K562 (cell line): ENCODE data around the gene PPCDC. TPM values are rescaled to one million over a fixed set of nuclear protein-coding genes. Genes with fewer than 3 reads are reported as not detected.

Source experiments
- ATAC-seq: fragments of 200-7000 bp; cut with Tn5 transposase; 3 replicates; pipeline ENCODE4 v1.9.1; 2020; ENCODE audit warnings: moderate library complexity
- BruUV-seq: library from RNA; stranded (reverse); fragments of 400-500 nt; replicated peaks from 2 replicates; lab custom pipeline; 2021; lab: Mats Ljungman, UMichigan
- CTCF ChIA-PET: fragments of 300-600 bp; formaldehyde crosslinking; extraction: SDS; loops from one replicate; lab custom pipeline; 2021; ENCODE audit warnings: low intra/inter-chr PET ratio; lab: Yijun Ruan, JAX
- POLR2A ChIA-PET: fragments of 300-600, 350-650 bp; sonication (Branson Sonifier 250); formaldehyde crosslinking; extraction: SDS; loops from one replicate; lab custom pipeline; 2021; ENCODE audit warnings: antibody characterized with exemption, inconsistent platforms; lab: Yijun Ruan, JAX
- DNase-seq, 4 experiments: peaks; one replicate each; pipeline versions ENCODE4 v3.0.0 to v3.0.0-alpha.2; 2011 to 2018; ENCODE audit warnings: low spot score in 3 of 4, mixed read lengths in 3 of 4; ENCODE audit errors: extremely low read depth in 1 of 4
- FAIRE-seq: peaks from 2 replicates; lab custom pipeline; 2011; peaks lifted over from hg19 to GRCh38; lab: Jason Lieb, UNC
- H2AFZ ChIP-seq: 2 replicates; pipeline ENCODE4 v1.6.0; 2011; ENCODE audit warnings: low read depth, low read length, control low read depth, inconsistent platforms
- H3K27ac ChIP-seq: fragments of 200-600 bp; 3 replicates; pipeline ENCODE4 v1.8.0; 2011; ENCODE audit warnings: low read depth, mild to moderate bottlenecking, control low read depth, inconsistent platforms, low read length, moderate library complexity, mixed read lengths; ENCODE audit errors: extremely low read depth
- H3K27me3 ChIP-seq, 2 experiments: fragments of 300-600 bp in 1 of 2; 2 replicates in 1 of 2; 3 replicates in 1 of 2; pipeline versions ENCODE4 v1.6.0 to v1.8.0; 2011; ENCODE audit warnings: inconsistent platforms in 2 of 2, low read length in 2 of 2, mild to moderate bottlenecking in 1 of 2, mixed read lengths in 1 of 2, moderate library complexity in 1 of 2; ENCODE audit not compliant: control insufficient read depth in 2 of 2, insufficient read depth in 2 of 2
- H3K36me3 ChIP-seq: fragments of 300-600 bp; 3 replicates; pipeline ENCODE4 v1.8.0; 2011; ENCODE audit warnings: mild to moderate bottlenecking, low read length, inconsistent platforms; ENCODE audit not compliant: control insufficient read depth, insufficient read depth
- H3K4me1 ChIP-seq, 2 experiments: fragments of 200-600 bp in 1 of 2; replicated peaks in 1 of 2; 2 replicates in 1 of 2; 3 replicates in 1 of 2; pipeline versions ENCODE4 v1.5.1 to v1.8.0; 2011; ENCODE audit warnings: inconsistent platforms in 2 of 2, low read length in 2 of 2, mild to moderate bottlenecking in 1 of 2, mixed read lengths in 1 of 2, moderate library complexity in 1 of 2; ENCODE audit not compliant: control insufficient read depth in 2 of 2, insufficient read depth in 2 of 2
- H3K4me2 ChIP-seq: 2 replicates; pipeline ENCODE4 v1.6.1; 2011; ENCODE audit warnings: low read length, control low read depth, inconsistent platforms, mixed read lengths; ENCODE audit not compliant: insufficient read depth
- H3K4me3 ChIP-seq: fragments of 200-600 bp; sonication (generic), shearing (Covaris generic); 2 replicates; pipeline ENCODE4 v1.5.1; 2016; ENCODE audit warnings: control low read depth, inconsistent platforms
- H3K79me2 ChIP-seq: fragments of 200-600 bp; 3 replicates; pipeline ENCODE4 v1.8.0; 2011; ENCODE audit warnings: low read length, inconsistent platforms; ENCODE audit not compliant: control insufficient read depth, insufficient read depth
- H3K9ac ChIP-seq, 2 experiments: 2 replicates each; pipeline versions ENCODE4 v1.6.0 to v1.6.1; 2011; ENCODE audit warnings: low read depth in 2 of 2, low read length in 2 of 2, control low read depth in 1 of 2, inconsistent platforms in 1 of 2, mild to moderate bottlenecking in 1 of 2, mixed read lengths in 1 of 2; ENCODE audit not compliant: insufficient read depth in 1 of 2
- H3K9me1 ChIP-seq: one replicate; pipeline ENCODE4 v1.6.0; 2011; ENCODE audit warnings: inconsistent platforms, mild to moderate bottlenecking, low read length, moderate library complexity; ENCODE audit not compliant: control insufficient read depth, insufficient read depth
- H3K9me3 ChIP-seq: replicated peaks from 2 replicates; pipeline ENCODE4 v1.5.1; 2011; ENCODE audit warnings: low read depth, low read length, inconsistent platforms; ENCODE audit not compliant: control insufficient read depth, insufficient read depth
- H4K20me1 ChIP-seq: replicated peaks from 2 replicates; pipeline ENCODE4 v1.6.1; 2011; ENCODE audit warnings: low read length, inconsistent platforms, mixed read lengths; ENCODE audit not compliant: control insufficient read depth, insufficient read depth
- CEBPZ ChIP-seq: fragments of 150-350 bp; IDR thresholded peaks from 2 replicates; pipeline ENCODE4 v1.6.1; 2014; ENCODE audit warnings: low read depth, mild to moderate bottlenecking, low read length, borderline replicate concordance
- CHD2 ChIP-seq: IDR thresholded peaks from 2 replicates; pipeline ENCODE4 v1.6.1; 2011; ENCODE audit warnings: low read depth, low read length
- FOXA3 ChIP-seq, 2 experiments: fragments of 450-650 bp in 1 of 2; sonication (generic) in 1 of 2; formaldehyde crosslinking; IDR thresholded peaks in 1 of 2; conservative IDR thresholded peaks in 1 of 2; 2 replicates each; pipeline versions ENCODE4 v1.4.0 to v1.8.0; 2020 to 2022; ENCODE audit warnings: mild to moderate bottlenecking in 2 of 2, missing genetic modification reagents in 1 of 2
- GTF3C2 ChIP-seq: IDR thresholded peaks from 3 replicates; pipeline ENCODE4 v1.6.1; 2011; ENCODE audit warnings: borderline replicate concordance, mild to moderate bottlenecking, moderate library complexity; ENCODE audit not compliant: insufficient read length; ENCODE audit errors: extremely low read depth
- RAD21 ChIP-seq, 2 experiments: fragments of 250-450 bp in 1 of 2; fragments of 450-650 bp in 1 of 2; sonication (Bioruptor Pico) in 1 of 2; formaldehyde crosslinking in 1 of 2; IDR thresholded peaks in 1 of 2; conservative IDR thresholded peaks in 1 of 2; 2 replicates each; pipeline versions ENCODE4 v1.4.0 to v1.8.0; 2020 to 2022; ENCODE audit warnings: mild to moderate bottlenecking in 2 of 2, moderate library complexity in 1 of 2
- SIRT6 ChIP-seq: IDR thresholded peaks from one replicate; pipeline ENCODE4 v1.6.1; 2012; ENCODE audit warnings: low read depth, mild to moderate bottlenecking, control low read depth, inconsistent platforms, low read length, moderate library complexity
- SLC30A9 ChIP-seq: fragments of 250-450 bp; sonication (Bioruptor Pico); IDR thresholded peaks from 2 replicates; pipeline ENCODE4 v1.8.0; 2022; ENCODE audit warnings: mild to moderate bottlenecking, moderate library complexity
- SMC3 ChIP-seq: conservative IDR thresholded peaks from 2 replicates; pipeline ENCODE4 v1.6.1; 2011; ENCODE audit warnings: low read depth, low read length, improper control_type of control experiment; ENCODE audit not compliant: insufficient read depth
- ZMIZ1 ChIP-seq, 2 experiments: fragments of 150-350 bp in 1 of 2; IDR thresholded peaks; 2 replicates each; pipeline ENCODE4 v1.6.1; 2012 to 2016; ENCODE audit warnings: low read depth in 2 of 2, low read length in 2 of 2, mild to moderate bottlenecking in 1 of 2, moderate library complexity in 1 of 2
- WGBS: fragments of 100-300 bp; shearing (Covaris generic); methylation state at CpG from one replicate; pipeline ENCODE4 v1.1.6; 2016; ENCODE audit warnings: low coverage, mixed read lengths; ENCODE audit not compliant: insufficient coverage; ENCODE audit errors: missing lambda C conversion rate; 5-methylcytosine and 5-hydroxymethylcytosine counted together
- in situ Hi-C: fragments of 300-500 bp; cut with MboI; formaldehyde crosslinking; loops from 4 replicates; pipeline ENCODE4 v1.15.0; 2018; ENCODE audit warnings: inconsistent platforms, mixed read lengths
- intact Hi-C: fragments of 100-400 bp; cut with micrococcal nuclease; formaldehyde crosslinking; loops from 2 replicates; pipeline ENCODE4 v1.14.2; 2022
- polyA plus RNA-seq, 8 experiments: library from polyadenylated mRNA; depleted of rRNA in 4 of 8; stranded (reverse) in 5 of 8; unstranded in 3 of 8; fragments of >200 nt; fragmentation: Nextera tagmentation in 2 of 8; fragmentation: Illumina TruSeq in 1 of 8; extraction: Ambion mirVana in 2 of 8; extraction: Trizol in 1 of 8; gene quantifications; 2 replicates each; pipeline versions ENCODE4 v1.2.1 to v1.2.3, GENCODE V29; 2011 to 2014; ENCODE audit warnings: inconsistent platforms in 1 of 8, missing spikeins in 1 of 8
- total RNA-seq, 7 experiments: library from RNA; depleted of rRNA in 6 of 7; stranded (reverse); fragments of >200 nt in 6 of 7; fragmentation: Illumina TruSeq in 2 of 7; extraction: Trizol in 2 of 7; gene quantifications; 2 replicates each; pipeline versions ENCODE4 v1.2.1 to v1.2.3, GENCODE V29; 2011 to 2021; ENCODE audit warnings: low replicate concordance in 1 of 7

PPCDC gene
- total and polyA plus RNA-seq, 9 of the 15 experiments (the other 6 are each of a cell fraction or from before 2014, with no cell fraction given): 10.9 to 53.6 (median 16.7) TPM

- Histone ChIP-seq H3K79me2 (no peaks in the 10 kb centered on the region), H3K27ac (no peak overlapping the region), H3K9me3 (no peaks in the 10 kb centered on the region), H3K4me1 (no peaks in the 10 kb centered on the region), H3K27me3 (peaks cover 16 to 36% of the 10 kb centered on the region in 2 experiments), H3K4me2 (no peak overlapping the region), H2AFZ (no peak overlapping the region), H3K9ac (no peak overlapping the region), H3K36me3 (no peaks in the 10 kb centered on the region), H3K4me3 (no peak overlapping the region), H4K20me1 (no peaks in the 10 kb centered on the region; the same call in 1 of the 2 replicates), H3K9me1 (no peaks in the 10 kb centered on the region)
- intact Hi-C loops (loop anchor here (1.0 to 5.0 kb wide), 5 partner anchors 33 to 351 kb away; partner anchors contain the start of genes FAM219B and ULK3), in situ Hi-C loops (no loop called here)
- BruUV-seq: no TSS peak
- FAIRE-seq: peak; percentile 93
- peak; percentile 100 for ATAC-seq
- DNase-seq: peak; percentile 51 to 78 (median 62)
- WGBS: 0% methylated on average over 4 of the region's 4 CpGs
- POLR2A ChIA-PET: interaction anchor here (0.7 kb wide), 1 partner anchor 34 kb away, joined by 3 read pairs; no protein-coding TSS in a partner anchor
- CTCF ChIA-PET: interaction anchor here (0.6 to 2.6 kb wide), 7 partner anchors 32 to 294 kb away, joined by 3 to 16 read pairs (median 3); partner anchors contain the start of gene RPP25
- TF ChIP-seq GTF3C2 (no peak), RAD21 (CRISPR knock-in tag; conservative IDR thresholded peaks at IDR 0.05 in 1 of 2, IDR thresholded peaks at IDR 0.05 in 1 of 2) (peak; percentile 79 to 93), FOXA3 (CRISPR knock-in tag; conservative IDR thresholded peaks at IDR 0.05 in 1 of 2, IDR thresholded peaks at IDR 0.05 in 1 of 2) (no peak), ZMIZ1 (IDR thresholded peaks at IDR 0.05; ENCODE audit: low read depth in 2 of 2, low read length in 2 of 2) (no peak), CEBPZ (no peak), SIRT6 (no peak), SMC3 (peak; percentile 81), CHD2 (no peak), SLC30A9 (CRISPR knock-in tag) (no peak)
These were observed 35.2 kb upstream of the PPCDC start for GRCh38 chr15:74988007-74988800.
